OCI-LY7 (cell line): Measurements from ENCODE around the gene GPRC5D. TPM values are rescaled to one million over a fixed set of nuclear protein-coding genes. Genes with fewer than 3 reads are reported as not detected.

ENCODE experiments used
- BruUV-seq: library from RNA; stranded (reverse); fragments of 400-500 nt; replicated peaks from 2 replicates; lab custom pipeline; 2021; lab: Mats Ljungman, UMichigan
- CTCF ChIA-PET: fragments of 300-600 bp; sonication (Branson Sonifier 250); formaldehyde crosslinking; loops from one replicate; lab custom pipeline; 2022; ENCODE audit warnings: antibody characterized with exemption; ENCODE audit not compliant: unreplicated experiment; lab: Charles Lee
- POLR2A ChIA-PET: fragments of 300-600 bp; sonication (Branson Sonifier 250); formaldehyde crosslinking; loops from one replicate; lab custom pipeline; 2022; ENCODE audit warnings: antibody characterized with exemption; lab: Charles Lee
- DNase-seq: peaks from one replicate; pipeline ENCODE4 v3.0.0-alpha.2; 2015; ENCODE audit warnings: low spot score
- H2AFZ ChIP-seq: fragments of 200-600 bp; sonication (generic), shearing (Covaris generic); 2 replicates; pipeline ENCODE4 v1.6.1; 2014; ENCODE audit warnings: mild to moderate bottlenecking, antibody characterized with exemption, low read length, moderate library complexity
- H3K27ac ChIP-seq: fragments of 200-600 bp; sonication (generic); 2 replicates; pipeline ENCODE4 v1.5.1; 2014; ENCODE audit warnings: mixed run types, low read depth, mild to moderate bottlenecking, moderate library complexity, low read length, inconsistent platforms; ENCODE audit not compliant: poor library complexity, severe bottlenecking
- H3K36me3 ChIP-seq: fragments of 200-600 bp; sonication (generic); 2 replicates; pipeline ENCODE4 v1.6.1; 2014; ENCODE audit warnings: mild to moderate bottlenecking, antibody characterized with exemption, low read length, moderate library complexity, mixed read lengths; ENCODE audit not compliant: insufficient read depth
- H3K4me1 ChIP-seq: fragments of 200-600 bp; sonication (generic); 2 replicates; pipeline ENCODE4 v1.5.1; 2014; ENCODE audit warnings: mild to moderate bottlenecking, low read length; ENCODE audit not compliant: insufficient read depth, poor library complexity, severe bottlenecking
- H3K4me2 ChIP-seq: fragments of 200-600 bp; sonication (generic); 2 replicates; pipeline ENCODE4 v1.6.1; 2014; ENCODE audit warnings: mild to moderate bottlenecking, low read length
- H3K4me3 ChIP-seq: fragments of 200-600 bp; sonication (generic); 2 replicates; pipeline ENCODE4 v1.5.1; 2014; ENCODE audit warnings: mild to moderate bottlenecking, low read depth, low read length; ENCODE audit not compliant: poor library complexity, severe bottlenecking
- H3K79me2 ChIP-seq: fragments of 200-600 bp; sonication (generic); 2 replicates; pipeline ENCODE4 v1.6.1; 2016; ENCODE audit warnings: low read depth, mild to moderate bottlenecking, low read length, moderate library complexity, mixed read lengths; ENCODE audit not compliant: insufficient read depth
- H3K9me2 ChIP-seq: fragments of 200-600 bp; sonication (generic); 2 replicates; pipeline ENCODE4 v1.6.1; 2016; ENCODE audit warnings: mild to moderate bottlenecking, low read length, mixed read lengths; ENCODE audit not compliant: insufficient read depth
- H3K9me3 ChIP-seq: fragments of 200-600 bp; sonication (generic); 2 replicates; pipeline ENCODE4 v1.6.1; 2014; ENCODE audit warnings: mild to moderate bottlenecking, mixed run types, low read length, mixed read lengths
- H4K20me1 ChIP-seq: fragments of 200-600 bp; sonication (generic); 2 replicates; pipeline ENCODE4 v1.6.1; 2014; ENCODE audit warnings: mild to moderate bottlenecking, antibody characterized with exemption, low read length, moderate library complexity, mixed read lengths; ENCODE audit not compliant: insufficient read depth
- CTCF ChIP-seq: fragments of 200-600 bp; sonication (generic); conservative IDR thresholded peaks from 2 replicates; pipeline ENCODE4 v1.5.1; 2014; ENCODE audit warnings: mild to moderate bottlenecking, antibody characterized with exemption, low read length, moderate library complexity, mixed read lengths
- EZH2phosphoT487 ChIP-seq: fragments of 200-600 bp; sonication (generic); IDR thresholded peaks from 2 replicates; pipeline ENCODE4 v1.6.1; 2018; ENCODE audit warnings: low read depth, borderline replicate concordance, mild to moderate bottlenecking, mixed run types, antibody characterized with exemption, low read length, moderate library complexity, mixed read lengths
- intact Hi-C: fragments of 100-400 bp; cut with micrococcal nuclease; formaldehyde crosslinking; loops from one replicate; pipeline ENCODE4 v1.10.0; 2022; ENCODE audit not compliant: unreplicated experiment
- total RNA-seq, 2 experiments: library from RNA; depleted of rRNA in 1 of 2; stranded (reverse); fragments of >200 nt in 1 of 2; shearing (Covaris generic) in 1 of 2; gene quantifications; 2 replicates each; pipeline ENCODE4 v1.2.3, GENCODE V29; 2014 to 2022

Gene GPRC5D
- total RNA-seq, 2 experiments from 2014 or later: not detected

DNA sequence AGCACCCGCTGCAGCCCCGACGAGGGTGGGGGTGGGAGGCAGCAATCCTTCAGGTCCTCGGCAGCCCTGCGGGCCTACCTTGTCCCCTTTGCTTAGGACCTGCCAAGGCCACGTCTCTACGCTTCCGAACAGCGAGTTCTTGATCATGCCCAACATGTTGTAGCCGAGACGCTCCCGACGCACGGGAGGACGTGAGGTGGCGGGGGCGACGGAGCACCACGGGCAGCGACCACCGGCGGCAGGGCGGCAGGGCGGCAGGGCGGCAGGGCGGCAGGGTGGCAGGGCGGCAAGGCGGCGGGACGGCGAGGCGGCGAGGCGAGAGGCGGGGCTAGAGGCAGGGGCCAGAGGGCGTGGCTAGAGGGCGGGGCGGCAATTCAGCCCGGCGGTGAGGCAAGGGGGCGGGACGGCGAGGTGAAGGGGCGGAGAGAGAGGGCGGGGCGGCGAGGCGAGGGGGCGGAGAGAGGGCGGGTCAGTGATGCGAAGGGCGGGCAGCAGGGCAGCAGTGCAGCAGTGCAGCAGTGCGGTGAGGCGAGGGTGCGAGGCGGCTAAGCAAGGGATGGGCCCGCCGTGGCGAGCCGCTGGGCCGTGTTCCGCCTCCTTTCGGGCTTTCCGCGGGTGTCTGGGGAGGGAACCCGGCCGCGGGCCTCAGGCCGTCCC is 48.1 kb upstream of the GPRC5D start, which contains the start of gene HEBP1:
TSS of gene HEBP1 (minus strand) at position 307 of the 657 bp plus-strand sequence. CDS start at position 156, 151 bp downstream.
- peak; percentile 85 for DNase-seq
- H3K9me3 ChIP-seq: no peaks in the 10 kb centered on the region
- H2AFZ ChIP-seq: peak within 1 kb of the TSS; percentile 74
- H3K4me1 ChIP-seq: peaks cover 9% of the 10 kb centered on the region
- H3K4me2 ChIP-seq: peak within 1 kb of the TSS; percentile 69
- no TSS peak for BruUV-seq
- intact Hi-C loops: loop anchor here (2.0 to 10.0 kb wide), 2 partner anchors 83 to 215 kb away; partner anchors contain the start of gene APOLD1
- POLR2A ChIA-PET: no interaction called here
- no peak for TF ChIP-seq EZH2phosphoT487
- TF ChIP-seq CTCF: no peak
- H3K9me2 ChIP-seq: no peaks in the 10 kb centered on the region
- H3K27ac ChIP-seq: no peak within 1 kb of the TSS
- H4K20me1 ChIP-seq: no peaks in the 10 kb centered on the region
- no peaks in the 10 kb centered on the region for H3K79me2 ChIP-seq
- CTCF ChIA-PET: no interaction called here
- H3K4me3 ChIP-seq: peak within 1 kb of the TSS; percentile 62
- no peaks in the 10 kb centered on the region for H3K36me3 ChIP-seq

GRCh38 chr12:12999271-12999958 is 47.4 kb upstream of the GPRC5D start:
- CTCF ChIA-PET: no interaction called here
- peaks cover 9% of the 10 kb centered on the region for H3K4me1 ChIP-seq
- intact Hi-C loops: no loop called here
- H3K9me2 ChIP-seq: no peaks in the 10 kb centered on the region
- H2AFZ ChIP-seq: peak overlapping the region; percentile 54; the same call in 1 of the 2 replicates
- peak overlapping the region; percentile 69 for H3K4me2 ChIP-seq
- no peaks in the 10 kb centered on the region for H3K79me2 ChIP-seq
- no peak for DNase-seq
- POLR2A ChIA-PET: no interaction called here
- H3K27ac ChIP-seq: no peak overlapping the region
- H3K4me3 ChIP-seq: peak overlapping the region; percentile 62
- H3K9me3 ChIP-seq: no peaks in the 10 kb centered on the region
- H3K36me3 ChIP-seq: no peaks in the 10 kb centered on the region
- TF ChIP-seq EZH2phosphoT487 (no peak), CTCF (no peak)
- no peaks in the 10 kb centered on the region for H4K20me1 ChIP-seq
- no TSS peak for BruUV-seq

DNA sequence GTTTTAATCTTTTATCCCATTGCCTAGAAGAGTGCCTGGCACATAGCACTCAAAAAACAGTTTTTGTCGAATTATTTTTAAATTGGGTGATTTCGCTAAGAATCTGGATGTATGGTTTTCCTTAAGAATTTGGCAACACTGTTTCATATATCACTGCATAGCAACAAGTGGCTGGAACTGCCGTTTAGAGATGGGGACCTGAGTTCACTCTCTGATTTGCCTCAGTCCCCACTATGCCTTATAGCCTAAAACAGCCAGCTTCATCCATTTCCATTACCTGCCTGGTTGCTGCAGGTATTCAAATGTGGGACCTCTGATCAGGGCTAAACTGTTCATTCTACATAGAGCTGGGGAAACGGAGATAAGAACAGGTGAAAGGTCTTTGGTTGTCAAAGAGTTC is 46.3 kb upstream of the GPRC5D start:
- H3K9me2 ChIP-seq: no peaks in the 10 kb centered on the region
- POLR2A ChIA-PET: no interaction called here
- BruUV-seq: no TSS peak
- no peak overlapping the region for H3K27ac ChIP-seq
- H3K36me3 ChIP-seq: no peaks in the 10 kb centered on the region
- no peaks in the 10 kb centered on the region for H4K20me1 ChIP-seq
- H3K4me1 ChIP-seq: peaks cover 9% of the 10 kb centered on the region
- no peaks in the 10 kb centered on the region for H3K79me2 ChIP-seq
- no peak overlapping the region for H3K4me3 ChIP-seq
- DNase-seq: no peak
- CTCF ChIA-PET: no interaction called here
- H3K9me3 ChIP-seq: no peaks in the 10 kb centered on the region
- intact Hi-C loops: no loop called here
- no peak for TF ChIP-seq CTCF
- no peak for TF ChIP-seq EZH2phosphoT487
- H2AFZ ChIP-seq: no peak overlapping the region
- H3K4me2 ChIP-seq: no peak overlapping the region
